B cell (primary cell): ENCODE measurements around the gene CANT1. TPM values are rescaled to one million over a fixed set of nuclear protein-coding genes. Genes with fewer than 3 reads are reported as not detected.

Source experiments
- ATAC-seq: fragments of 200-7000 bp; cut with Tn5 transposase; one replicate; pipeline ENCODE4 v1.10.0; 2021; ENCODE audit warnings: low read depth, mild to moderate bottlenecking, moderate number of reproducible peaks, moderate library complexity
- CTCF ChIA-PET: fragments of 350-600 bp; sonication (Branson Sonifier 250); formaldehyde crosslinking; loops from one replicate; lab custom pipeline; 2021; ENCODE audit warnings: antibody characterized with exemption, inconsistent platforms; lab: Charles Lee
- POLR2A ChIA-PET: fragments of 350-600 bp; sonication (Branson Sonifier 250); formaldehyde crosslinking; loops from one replicate; lab custom pipeline; 2021; ENCODE audit warnings: antibody characterized with exemption; lab: Charles Lee
- DNase-seq: peaks from one replicate; pipeline ENCODE4 v3.0.0; 2013
- H2AFZ ChIP-seq: 2 replicates; pipeline ENCODE4 v1.6.1; 2012; ENCODE audit warnings: mild to moderate bottlenecking, low read depth, low read length; ENCODE audit not compliant: insufficient read depth, poor library complexity, severe bottlenecking
- H3K27ac ChIP-seq, 2 donors: 1 replicate in 1 of 2; 2 replicates in 1 of 2; pipeline ENCODE4 v1.5.1; 2012 to 2013; ENCODE audit warnings: low read length in 2 of 2, mild to moderate bottlenecking in 2 of 2, moderate library complexity in 1 of 2
- H3K27me3 ChIP-seq, 4 experiments: fragments of 200-600 bp in 1 of 4; sonication (generic) in 1 of 4; replicated peaks in 1 of 4; 1 replicate in 2 of 4; 2 replicates in 2 of 4; pipeline versions ENCODE4 v1.6.1 to v1.7.0; 2013 to 2016; ENCODE audit warnings: low read length in 3 of 4, mild to moderate bottlenecking in 2 of 4, mixed read lengths in 1 of 4, moderate library complexity in 1 of 4; ENCODE audit not compliant: insufficient read depth in 4 of 4, control insufficient read depth in 3 of 4; ENCODE audit errors: control extremely low read depth in 1 of 4
- H3K36me3 ChIP-seq, 2 experiments: replicated peaks in 1 of 2; 1 replicate in 1 of 2; 2 replicates in 1 of 2; pipeline versions ENCODE4 v1.6.1 to v1.7.1; 2013; ENCODE audit warnings: low read length in 1 of 2; ENCODE audit not compliant: insufficient read depth in 2 of 2, control insufficient read depth in 1 of 2; ENCODE audit errors: control extremely low read depth in 1 of 2, extremely low read depth in 1 of 2
- H3K4me1 ChIP-seq, 2 donors: fragments of 200-600 bp in 1 of 2; sonication (generic) in 1 of 2; 1 replicate in 1 of 2; 2 replicates in 1 of 2; pipeline versions ENCODE4 v1.5.1 to v1.6.1; 2013 to 2017; ENCODE audit warnings: low read length in 2 of 2; ENCODE audit not compliant: control insufficient read depth in 2 of 2, insufficient read depth in 2 of 2
- H3K4me2 ChIP-seq: replicated peaks from 2 replicates; pipeline ENCODE3; 2012; ENCODE audit warnings: mild to moderate bottlenecking, low read depth, low read length; ENCODE audit not compliant: poor library complexity, severe bottlenecking
- H3K4me3 ChIP-seq, 5 experiments: fragments of 200-600 bp in 1 of 5; sonication (generic) in 1 of 5; 1 replicate in 3 of 5; 2 replicates in 2 of 5; pipeline versions ENCODE4 v1.5.1 to v1.7.0; 2011 to 2016; ENCODE audit warnings: low read length in 4 of 5, mild to moderate bottlenecking in 4 of 5, low read depth in 2 of 5, control low read depth in 1 of 5, moderate library complexity in 1 of 5; ENCODE audit not compliant: insufficient read depth in 1 of 5; ENCODE audit errors: control extremely low read depth in 1 of 5, extremely low read depth in 1 of 5
- H3K79me2 ChIP-seq: fragments of 200-600 bp; sonication (generic); one replicate; pipeline ENCODE4 v1.6.0; 2016; ENCODE audit warnings: low read length; ENCODE audit not compliant: control insufficient read depth, insufficient read depth
- H3K9ac ChIP-seq: fragments of 200-600 bp; sonication (generic); 2 replicates; pipeline ENCODE4 v1.6.1; 2017; ENCODE audit warnings: mild to moderate bottlenecking, low read length, moderate library complexity
- H3K9me3 ChIP-seq, 3 donors: one replicate each; pipeline versions ENCODE4 v1.6.1 to v1.7.1; 2013; ENCODE audit warnings: low read length in 2 of 3; ENCODE audit not compliant: control insufficient read depth in 2 of 3, insufficient read depth in 1 of 3; ENCODE audit errors: control extremely low read depth in 1 of 3
- H4K20me1 ChIP-seq: 2 replicates; pipeline ENCODE4 v1.6.0; 2012; ENCODE audit warnings: mild to moderate bottlenecking, low read length; ENCODE audit not compliant: insufficient read depth, control insufficient read depth, poor library complexity, severe bottlenecking
- H3K27ac Mint-ChIP-seq: one replicate; pipeline ENCODE4 v1.8.0; 2021; ENCODE audit warnings: mixed read lengths
- H3K27me3 Mint-ChIP-seq: one replicate; pipeline ENCODE4 v1.8.0; 2021; ENCODE audit warnings: mixed read lengths
- H3K4me1 Mint-ChIP-seq: one replicate; pipeline ENCODE4 v1.8.0; 2021; ENCODE audit warnings: mixed read lengths
- H3K4me3 Mint-ChIP-seq: one replicate; pipeline ENCODE4 v1.8.0; 2021; ENCODE audit warnings: mixed read lengths
- H3K9me3 Mint-ChIP-seq: one replicate; pipeline ENCODE4 v1.8.0; 2022; ENCODE audit warnings: mixed read lengths; ENCODE audit not compliant: insufficient read depth
- EZH2 ChIP-seq: IDR thresholded peaks from 2 replicates; pipeline ENCODE4 v1.6.1; 2012; ENCODE audit warnings: borderline replicate concordance, low read depth, mild to moderate bottlenecking, moderate library complexity, low read length; ENCODE audit not compliant: insufficient read depth, poor library complexity, severe bottlenecking
- WGBS: methylation state at CpG from one replicate; pipeline ENCODE4 v1.1.5; 2013; ENCODE audit warnings: missing lambda C conversion rate; ENCODE audit not compliant: insufficient coverage; 5-methylcytosine and 5-hydroxymethylcytosine counted together
- intact Hi-C: fragments of 100-400 bp; cut with micrococcal nuclease; formaldehyde crosslinking; loops from one replicate; pipeline ENCODE4 v1.10.0; 2022
- polyA plus RNA-seq: library from polyadenylated mRNA; depleted of rRNA; stranded (reverse); fragments of >200 nt; gene quantifications from 2 replicates; pipeline ENCODE4 v1.2.3, GENCODE V29; 2012
- total RNA-seq, 2 donors: library from RNA; stranded (reverse); fragments of 120-200 nt in 1 of 2; gene quantifications; 1 replicate in 1 of 2; 2 replicates in 1 of 2; pipeline versions ENCODE4 v1.2.3 to v1.2.4, GENCODE V29; 2013 to 2022
- TF ChIP-seq, protein P1 (sequence below): fragments of 200-600 bp; IDR thresholded peaks from one replicate; pipeline ENCODE4 v1.8.0; 2022; ENCODE audit warnings: antibody characterized with exemption, mild to moderate bottlenecking

Gene CANT1
- total and polyA plus RNA-seq, 2 donors (not counting 1 experiment from before 2014, with no cell fraction given), result 17.3 to 44.2 TPM

DNA sequence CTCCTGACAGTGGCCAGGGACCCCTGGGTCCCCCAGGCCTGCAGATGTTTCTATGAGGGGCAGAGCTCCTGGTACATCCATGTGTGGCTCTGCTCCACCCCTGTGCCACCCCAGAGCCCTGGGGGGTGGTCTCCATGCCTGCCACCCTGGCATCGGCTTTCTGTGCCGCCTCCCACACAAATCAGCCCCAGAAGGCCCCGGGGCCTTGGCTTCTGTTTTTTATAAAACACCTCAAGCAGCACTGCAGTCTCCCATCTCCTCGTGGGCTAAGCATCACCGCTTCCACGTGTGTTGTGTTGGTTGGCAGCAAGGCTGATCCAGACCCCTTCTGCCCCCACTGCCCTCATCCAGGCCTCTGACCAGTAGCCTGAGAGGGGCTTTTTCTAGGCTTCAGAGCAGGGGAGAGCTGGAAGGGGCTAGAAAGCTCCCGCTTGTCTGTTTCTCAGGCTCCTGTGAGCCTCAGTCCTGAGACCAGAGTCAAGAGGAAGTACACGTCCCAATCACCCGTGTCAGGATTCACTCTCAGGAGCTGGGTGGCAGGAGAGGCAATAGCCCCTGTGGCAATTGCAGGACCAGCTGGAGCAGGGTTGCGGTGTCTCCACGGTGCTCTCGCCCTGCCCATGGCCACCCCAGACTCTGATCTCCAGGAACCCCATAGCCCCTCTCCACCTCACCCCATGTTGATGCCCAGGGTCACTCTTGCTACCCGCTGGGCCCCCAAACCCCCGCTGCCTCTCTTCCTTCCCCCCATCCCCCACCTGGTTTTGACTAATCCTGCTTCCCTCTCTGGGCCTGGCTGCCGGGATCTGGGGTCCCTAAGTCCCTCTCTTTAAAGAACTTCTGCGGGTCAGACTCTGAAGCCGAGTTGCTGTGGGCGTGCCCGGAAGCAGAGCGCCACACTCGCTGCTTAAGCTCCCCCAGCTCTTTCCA lies 39.5 kb upstream of the CANT1 start:
- peaks cover 0 to 13% (median 0%) of the 10 kb centered on the region in 3 donors for H3K9me3 ChIP-seq
- TF ChIP-seq EZH2, result no peak
- TF ChIP-seq, protein P1, sequence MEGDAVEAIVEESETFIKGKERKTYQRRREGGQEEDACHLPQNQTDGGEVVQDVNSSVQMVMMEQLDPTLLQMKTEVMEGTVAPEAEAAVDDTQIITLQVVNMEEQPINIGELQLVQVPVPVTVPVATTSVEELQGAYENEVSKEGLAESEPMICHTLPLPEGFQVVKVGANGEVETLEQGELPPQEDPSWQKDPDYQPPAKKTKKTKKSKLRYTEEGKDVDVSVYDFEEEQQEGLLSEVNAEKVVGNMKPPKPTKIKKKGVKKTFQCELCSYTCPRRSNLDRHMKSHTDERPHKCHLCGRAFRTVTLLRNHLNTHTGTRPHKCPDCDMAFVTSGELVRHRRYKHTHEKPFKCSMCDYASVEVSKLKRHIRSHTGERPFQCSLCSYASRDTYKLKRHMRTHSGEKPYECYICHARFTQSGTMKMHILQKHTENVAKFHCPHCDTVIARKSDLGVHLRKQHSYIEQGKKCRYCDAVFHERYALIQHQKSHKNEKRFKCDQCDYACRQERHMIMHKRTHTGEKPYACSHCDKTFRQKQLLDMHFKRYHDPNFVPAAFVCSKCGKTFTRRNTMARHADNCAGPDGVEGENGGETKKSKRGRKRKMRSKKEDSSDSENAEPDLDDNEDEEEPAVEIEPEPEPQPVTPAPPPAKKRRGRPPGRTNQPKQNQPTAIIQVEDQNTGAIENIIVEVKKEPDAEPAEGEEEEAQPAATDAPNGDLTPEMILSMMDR, result no peak
- H3K4me2 ChIP-seq, result no peak overlapping the region
- no peak for ATAC-seq
- no peaks in the 10 kb centered on the region for H3K36me3 ChIP-seq
- Mint-ChIP-seq H3K4me1 (peaks cover 1% of the 10 kb centered on the region), H3K27ac (no peak overlapping the region), H3K27me3 (peaks cover 35% of the 10 kb centered on the region), H3K9me3 (peaks cover 3% of the 10 kb centered on the region), H3K4me3 (no peak overlapping the region)
- DNase-seq, result no peak
- no peak overlapping the region for H3K4me3 ChIP-seq
- H2AFZ ChIP-seq, result no peak overlapping the region
- no peaks in the 10 kb centered on the region for H4K20me1 ChIP-seq
- CTCF ChIA-PET, result interaction anchor here (0.5 to 0.6 kb wide), 2 partner anchors 12 to 272 kb away, joined by 3 read pairs; no protein-coding TSS in a partner anchor
- H3K27me3 ChIP-seq, result peaks cover 0 to 19% (median 0%) of the 10 kb centered on the region in 4 experiments
- H3K79me2 ChIP-seq, result no peaks in the 10 kb centered on the region
- intact Hi-C loops, result loop anchor here (5.0 to 10.0 kb wide), 2 partner anchors 33 to 54 kb away; no protein-coding TSS in a partner anchor
- H3K27ac ChIP-seq, result no peak overlapping the region
- no peaks in the 10 kb centered on the region for H3K4me1 ChIP-seq
- POLR2A ChIA-PET, result no interaction called here
- 76% methylated on average over 17 of the region's 21 CpGs for WGBS
- no peak overlapping the region for H3K9ac ChIP-seq
